HG03575 (cell line): ENCODE results near the gene CD109.
"Not testable (repeated sequence)": the region's sequence is repeated elsewhere in the genome, so short reads cannot be mapped to it uniquely, and the experiment has no call there.

Source experiments
- ATAC-seq: cut with Tn5 transposase; IDR thresholded peaks from one replicate; pipeline ENCODE4 v1.9.1; 2021; ENCODE audit not compliant: unreplicated experiment, insufficient number of reproducible peaks, low FRiP score; ENCODE audit errors: extremely low read depth

Gene CD109

GRCh38 chr6:73823046-73823735 lies 127.2 kb downstream of the CD109 start:
- ATAC-seq: no peak

- no peak for ATAC-seq
Measured at GRCh38 chr6:73823832-73824231, 127.8 kb downstream of the CD109 start.

- ATAC-seq: no peak
Measured at GRCh38 chr6:73826571-73826970, 130.6 kb downstream of the CD109 start.

GRCh38 chr6:73830119-73830518 lies 134.1 kb downstream of the CD109 start:
- no peak for ATAC-seq

GRCh38 chr6:73832313-73832712 lies 136.3 kb downstream of the CD109 start:
- ATAC-seq: no peak

GRCh38 chr6:73844696-73845095 lies 148.7 kb downstream of the CD109 start:
- not testable (repeated sequence) for ATAC-seq

GRCh38 chr6:73851048-73851447 lies 155.0 kb downstream of the CD109 start:
- ATAC-seq: not testable (repeated sequence)

- no peak for ATAC-seq
Measured at GRCh38 chr6:73854998-73855718, 159.2 kb downstream of the CD109 start.

- ATAC-seq: no peak
Measured at GRCh38 chr6:73857341-73857890, 161.4 kb downstream of the CD109 start.

- ATAC-seq: no peak
Measured at GRCh38 chr6:73858376-73858775, 162.4 kb downstream of the CD109 start.

GRCh38 chr6:73860303-73860702 lies 164.3 kb downstream of the CD109 start:
- no peak for ATAC-seq

GRCh38 chr6:73866305-73866704 lies 170.3 kb downstream of the CD109 start:
- ATAC-seq: no peak

- ATAC-seq: no peak
Measured at GRCh38 chr6:73867411-73867810, 171.4 kb downstream of the CD109 start.

GRCh38 chr6:73870907-73871306 lies 174.9 kb downstream of the CD109 start:
- ATAC-seq: no peak

- ATAC-seq: no peak
Measured at GRCh38 chr6:73873081-73873480, 177.1 kb downstream of the CD109 start.
